Progenitor cell of endocrine pancreas (in vitro differentiated cells): Measurements from ENCODE around the gene SDK2. TPM values are rescaled to one million over a fixed set of nuclear protein-coding genes. Genes with fewer than 3 reads are reported as not detected.
A peak's percentile ranks its signal among the peaks of the same experiment; 100 is the strongest.

ENCODE experiments used
- DNase-seq: peaks from one replicate; pipeline ENCODE4 v3.0.0; 2021; ENCODE audit warnings: low spot score; ENCODE audit not compliant: unreplicated experiment
- H3K27ac Mint-ChIP-seq: 2 replicates; pipeline ENCODE4 v1.8.0; 2021; ENCODE audit warnings: mild to moderate bottlenecking, moderate library complexity, mixed read lengths
- H3K27me3 Mint-ChIP-seq: 2 replicates; pipeline ENCODE4 v1.8.0; 2021; ENCODE audit warnings: mixed read lengths
- H3K36me3 Mint-ChIP-seq: 2 replicates; pipeline ENCODE4 v1.8.0; 2022; ENCODE audit warnings: mixed read lengths; ENCODE audit not compliant: insufficient read depth
- H3K4me1 Mint-ChIP-seq: 2 replicates; pipeline ENCODE4 v1.8.0; 2021; ENCODE audit warnings: low read depth, mixed read lengths
- H3K4me3 Mint-ChIP-seq: 2 replicates; pipeline ENCODE4 v1.8.0; 2021; ENCODE audit warnings: low read depth, mild to moderate bottlenecking, moderate library complexity, mixed read lengths
- H3K9me3 Mint-ChIP-seq: 2 replicates; pipeline ENCODE4 v1.8.0; 2021; ENCODE audit warnings: low read depth, mixed read lengths
- total RNA-seq: library from RNA; stranded (reverse); gene quantifications from 2 replicates; pipeline ENCODE4 v1.2.1, GENCODE V29; 2021
- TF ChIP-seq, protein P1 (sequence below): fragments of 200-600 bp; sonication (generic); IDR thresholded peaks from one replicate; pipeline ENCODE4 v1.5.0; 2021; ENCODE audit warnings: antibody characterized with exemption, mild to moderate bottlenecking; ENCODE audit not compliant: unreplicated experiment

SDK2 gene
- total RNA-seq, 1 donor from 2014 or later, result 6.7 TPM

DNA sequence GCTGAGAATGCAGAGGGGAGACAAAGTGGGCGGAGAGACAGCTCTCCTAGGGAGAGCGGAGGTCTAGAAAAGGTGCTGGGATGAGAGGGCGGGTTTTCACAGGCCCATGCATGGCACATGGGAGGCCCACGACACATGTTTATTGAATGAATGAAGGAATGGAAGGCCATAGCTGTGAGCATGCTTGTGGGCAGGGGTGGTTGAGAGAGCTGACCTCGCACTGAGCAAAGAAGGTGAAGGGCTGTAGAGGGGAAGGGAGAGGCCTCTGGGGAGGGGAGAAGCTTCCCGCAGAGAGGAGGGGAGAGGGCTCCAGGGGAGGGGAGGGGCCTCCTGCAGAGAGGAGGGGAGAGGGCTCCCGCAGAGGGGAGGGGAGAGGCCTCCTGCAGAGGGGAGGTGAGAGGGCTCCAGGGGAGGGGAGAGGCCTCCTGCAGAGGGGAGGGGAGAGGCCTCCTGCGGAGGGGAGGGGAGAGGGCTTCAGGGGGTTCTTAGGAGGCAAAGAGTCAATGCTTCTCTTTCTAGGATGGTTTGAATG, 27.3 kb downstream of the SDK2 start:
- H3K9me3 Mint-ChIP-seq, result peaks cover 5% of the 10 kb centered on the region
- H3K4me3 Mint-ChIP-seq, result no peak overlapping the region
- peaks cover 33% of the 10 kb centered on the region for H3K4me1 Mint-ChIP-seq
- DNase-seq, result no peak
- peak overlapping the region; percentile 78 for H3K27ac Mint-ChIP-seq
- H3K36me3 Mint-ChIP-seq, result peaks cover 1% of the 10 kb centered on the region
- no peaks in the 10 kb centered on the region for H3K27me3 Mint-ChIP-seq
- TF ChIP-seq, protein P1, sequence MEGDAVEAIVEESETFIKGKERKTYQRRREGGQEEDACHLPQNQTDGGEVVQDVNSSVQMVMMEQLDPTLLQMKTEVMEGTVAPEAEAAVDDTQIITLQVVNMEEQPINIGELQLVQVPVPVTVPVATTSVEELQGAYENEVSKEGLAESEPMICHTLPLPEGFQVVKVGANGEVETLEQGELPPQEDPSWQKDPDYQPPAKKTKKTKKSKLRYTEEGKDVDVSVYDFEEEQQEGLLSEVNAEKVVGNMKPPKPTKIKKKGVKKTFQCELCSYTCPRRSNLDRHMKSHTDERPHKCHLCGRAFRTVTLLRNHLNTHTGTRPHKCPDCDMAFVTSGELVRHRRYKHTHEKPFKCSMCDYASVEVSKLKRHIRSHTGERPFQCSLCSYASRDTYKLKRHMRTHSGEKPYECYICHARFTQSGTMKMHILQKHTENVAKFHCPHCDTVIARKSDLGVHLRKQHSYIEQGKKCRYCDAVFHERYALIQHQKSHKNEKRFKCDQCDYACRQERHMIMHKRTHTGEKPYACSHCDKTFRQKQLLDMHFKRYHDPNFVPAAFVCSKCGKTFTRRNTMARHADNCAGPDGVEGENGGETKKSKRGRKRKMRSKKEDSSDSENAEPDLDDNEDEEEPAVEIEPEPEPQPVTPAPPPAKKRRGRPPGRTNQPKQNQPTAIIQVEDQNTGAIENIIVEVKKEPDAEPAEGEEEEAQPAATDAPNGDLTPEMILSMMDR, result no peak

DNA sequence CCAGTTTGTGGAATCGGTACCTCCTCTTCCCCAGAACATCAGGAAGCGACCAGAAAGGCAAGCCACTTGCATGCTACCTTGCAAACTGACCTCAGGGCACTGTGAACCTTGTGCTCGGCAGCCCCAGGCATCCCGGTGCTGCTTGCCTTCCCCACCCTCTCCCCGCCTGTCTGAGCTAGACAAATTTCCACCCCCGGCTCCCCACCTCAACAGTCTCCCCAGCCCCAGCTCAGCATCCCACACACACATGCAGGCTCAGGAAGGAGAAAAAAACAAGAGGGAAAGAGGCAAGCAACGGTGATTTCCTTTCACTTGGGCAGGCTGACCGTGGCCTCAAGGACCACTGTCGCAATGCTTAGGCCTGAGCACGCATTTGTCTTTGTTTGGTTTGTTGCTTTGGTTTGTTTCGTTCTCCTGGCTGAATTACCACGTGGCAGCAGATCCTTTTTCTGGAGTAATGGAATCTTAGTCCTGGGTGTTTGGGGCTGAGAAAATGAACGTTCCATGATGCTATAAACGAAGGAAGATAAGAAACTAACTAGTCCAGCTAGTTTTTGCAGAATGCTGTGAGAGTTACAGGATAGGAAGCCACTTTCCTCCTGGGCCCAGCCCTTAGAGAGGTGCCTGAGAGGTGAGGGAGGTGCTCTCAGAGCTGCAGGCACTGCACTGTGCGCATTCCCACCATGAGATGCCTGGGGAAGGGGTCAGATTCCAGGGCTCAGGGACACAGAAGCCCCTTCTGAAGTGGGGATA, 27.9 kb downstream of the SDK2 start:
- peak overlapping the region; percentile 78 for H3K27ac Mint-ChIP-seq
- TF ChIP-seq, protein P1, result no peak
- no peak for DNase-seq
- no peaks in the 10 kb centered on the region for H3K27me3 Mint-ChIP-seq
- peaks cover 5% of the 10 kb centered on the region for H3K9me3 Mint-ChIP-seq
- H3K4me1 Mint-ChIP-seq, result peaks cover 35% of the 10 kb centered on the region
- no peak overlapping the region for H3K4me3 Mint-ChIP-seq
- peaks cover 1% of the 10 kb centered on the region for H3K36me3 Mint-ChIP-seq

DNA sequence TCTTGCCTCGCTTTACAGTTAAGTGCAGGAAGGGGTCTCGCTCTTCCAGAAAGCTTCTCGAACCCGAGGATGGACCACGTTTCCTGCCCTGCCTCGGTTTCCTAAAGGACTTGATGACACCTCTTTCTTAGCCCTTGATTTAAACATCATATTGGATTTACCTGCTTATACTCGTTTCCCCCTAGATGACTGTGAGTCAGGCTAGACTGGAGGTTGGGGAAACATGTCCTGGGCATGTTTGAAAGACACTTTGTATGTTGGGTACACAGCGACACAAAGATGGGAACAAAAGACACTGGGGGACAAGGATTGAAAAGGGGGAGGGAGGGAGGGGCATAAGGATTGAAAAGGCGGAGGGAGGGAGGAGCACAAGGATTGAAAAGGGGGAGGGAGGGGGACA, 30.0 kb downstream of the SDK2 start:
- Mint-ChIP-seq H3K27me3 (no peaks in the 10 kb centered on the region), H3K4me1 (peaks cover 37% of the 10 kb centered on the region), H3K36me3 (peaks cover under 1% of the 10 kb centered on the region), H3K4me3 (no peak overlapping the region), H3K9me3 (peaks cover 2% of the 10 kb centered on the region), H3K27ac (peak overlapping the region; percentile 95)
- TF ChIP-seq, protein P1, result no peak
- DNase-seq, result no peak

- H3K4me1 Mint-ChIP-seq, result peaks cover 37% of the 10 kb centered on the region
- peak overlapping the region; percentile 95 for H3K27ac Mint-ChIP-seq
- H3K27me3 Mint-ChIP-seq, result peaks cover 3% of the 10 kb centered on the region
- TF ChIP-seq, protein P1, result no peak
- H3K9me3 Mint-ChIP-seq, result no peaks in the 10 kb centered on the region
- no peak for DNase-seq
- no peaks in the 10 kb centered on the region for H3K36me3 Mint-ChIP-seq
- H3K4me3 Mint-ChIP-seq, result no peak overlapping the region
Measured at GRCh38 chr17:73613271-73614233, 30.7 kb downstream of the SDK2 start.

DNA sequence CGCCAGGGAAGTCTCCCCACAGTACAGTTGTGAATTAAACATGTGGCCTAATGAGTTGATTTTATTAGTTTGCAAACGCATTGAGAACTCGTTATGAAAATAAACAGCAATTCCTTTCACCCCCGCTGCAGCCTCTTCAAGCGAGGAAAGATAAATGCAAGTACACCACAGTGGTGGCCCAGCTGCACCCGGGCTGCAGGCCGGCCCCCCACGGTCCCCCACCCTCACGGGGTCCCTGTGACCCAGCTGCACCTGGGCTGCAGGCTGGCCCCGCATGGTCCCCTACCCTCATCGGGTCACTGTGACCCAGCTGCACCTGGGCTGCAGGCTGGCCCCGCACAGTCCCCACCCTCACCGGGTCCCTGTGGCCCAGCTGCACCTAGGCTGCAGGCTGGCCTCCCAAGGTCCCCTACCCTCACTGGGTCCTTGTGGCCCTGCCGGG, 32.2 kb downstream of the SDK2 start:
- no peaks in the 10 kb centered on the region for H3K9me3 Mint-ChIP-seq
- DNase-seq, result no peak
- H3K36me3 Mint-ChIP-seq, result no peaks in the 10 kb centered on the region
- H3K27me3 Mint-ChIP-seq, result peaks cover 3% of the 10 kb centered on the region
- H3K4me1 Mint-ChIP-seq, result peaks cover 34% of the 10 kb centered on the region
- TF ChIP-seq, protein P1, result no peak
- H3K4me3 Mint-ChIP-seq, result no peak overlapping the region
- H3K27ac Mint-ChIP-seq, result no peak overlapping the region
